GM10266 (cell line): ENCODE results near the gene ST7.

ENCODE experiments used
- DNase-seq: peaks from one replicate; pipeline ENCODE4 v3.0.0; 2012; ENCODE audit errors: extremely low spot score
- CTCF ChIP-seq: IDR thresholded peaks from 2 replicates; pipeline ENCODE4 v1.5.1; 2012; ENCODE audit warnings: mild to moderate bottlenecking, low read depth; ENCODE audit not compliant: control insufficient read depth, insufficient read depth; ENCODE audit errors: missing control alignments

ST7 gene

DNA sequence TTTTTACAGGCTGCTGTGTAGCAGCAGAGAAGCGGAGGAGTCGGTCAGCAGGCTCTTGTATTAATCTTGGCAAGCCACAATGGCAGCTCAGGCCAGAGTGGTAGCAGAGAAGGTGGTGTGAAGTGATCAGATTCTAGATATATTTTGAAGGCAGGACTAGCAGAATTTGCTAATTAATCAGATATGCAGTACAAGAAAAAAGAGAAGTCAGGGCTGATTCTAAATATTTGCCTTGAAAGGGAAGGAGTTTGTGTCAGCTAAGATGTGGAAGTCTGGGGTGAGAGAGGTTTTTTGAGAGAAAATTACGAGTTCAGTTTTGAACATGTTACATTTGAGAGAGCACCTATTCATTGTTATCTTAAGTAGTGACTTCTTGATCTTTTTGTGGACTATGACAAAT is 193.2 kb downstream of the ST7 start:
- no peak for DNase-seq
- TF ChIP-seq CTCF: no peak

- no peak for DNase-seq
- no peak for TF ChIP-seq CTCF
Observed at GRCh38 chr7:117148971-117149370, 195.7 kb downstream of the ST7 start.

DNA sequence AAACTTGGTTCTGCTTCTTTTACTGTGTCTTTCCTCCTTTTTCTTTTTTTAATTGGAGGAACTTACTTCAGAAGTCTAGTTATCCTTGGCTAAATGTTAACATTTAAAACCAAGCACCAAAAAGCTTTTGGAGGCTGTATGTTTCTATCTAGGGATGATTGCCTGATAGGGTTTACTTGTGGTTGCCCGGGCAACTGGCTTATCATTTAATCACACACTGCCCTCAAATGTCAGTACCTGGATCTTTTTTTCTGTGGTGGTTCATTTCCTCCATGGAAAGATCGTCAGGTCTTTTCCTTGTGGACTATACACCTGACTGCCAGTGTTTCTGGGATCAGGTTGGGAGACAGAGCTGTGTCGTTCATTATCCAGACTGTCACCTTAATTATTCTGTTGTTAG is 196.4 kb downstream of the ST7 start:
- TF ChIP-seq CTCF: no peak
- no peak for DNase-seq

DNA sequence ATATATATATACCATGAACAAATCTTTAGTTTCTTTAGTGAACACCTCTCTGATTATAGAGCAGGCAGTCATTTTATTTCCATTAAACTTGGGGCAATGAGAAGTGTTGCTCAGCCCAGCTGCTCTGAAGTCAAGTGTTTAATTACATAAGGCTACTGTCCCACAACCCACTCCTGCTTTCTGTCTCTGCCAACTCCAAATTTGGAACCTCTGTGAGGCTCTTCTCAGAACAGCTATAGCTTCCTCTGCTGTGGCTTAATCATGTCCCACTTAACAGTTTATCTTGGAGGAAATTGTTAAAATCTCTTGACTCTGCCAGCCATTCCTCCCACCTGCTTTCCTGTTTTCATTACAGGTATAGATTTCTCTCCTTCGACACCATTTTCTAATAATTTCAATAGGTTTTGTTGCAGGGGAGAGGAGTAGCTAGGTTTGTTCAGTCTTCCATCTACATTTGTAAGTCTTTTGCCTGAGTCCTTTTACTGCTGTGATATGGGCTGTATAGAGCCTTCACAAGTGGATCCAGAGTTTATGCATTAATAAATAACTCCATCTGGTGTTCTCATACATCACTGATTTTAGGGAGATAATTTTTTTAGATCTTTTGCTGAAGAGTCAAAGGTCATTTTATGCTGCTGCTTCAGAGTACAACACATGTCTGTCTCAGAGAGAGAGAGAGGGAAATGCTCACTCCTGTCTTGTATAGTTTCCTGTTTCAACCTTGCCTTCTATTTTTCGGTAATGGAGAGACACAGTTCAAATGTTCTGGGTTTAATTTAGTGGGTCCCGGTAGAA is 199.1 kb downstream of the ST7 start:
- no peak for TF ChIP-seq CTCF
- DNase-seq: no peak

- no peak for TF ChIP-seq CTCF
- DNase-seq: no peak
Observed at GRCh38 chr7:117153016-117153545, 199.8 kb downstream of the ST7 start.

GRCh38 chr7:117154721-117155120 is 201.4 kb downstream of the ST7 start:
- TF ChIP-seq CTCF: no peak
- no peak for DNase-seq

- TF ChIP-seq CTCF: no peak
- DNase-seq: no peak
Observed at GRCh38 chr7:117155694-117156093, 202.4 kb downstream of the ST7 start.
